ENCODE measurements around the gene RBM44.

DNA sequence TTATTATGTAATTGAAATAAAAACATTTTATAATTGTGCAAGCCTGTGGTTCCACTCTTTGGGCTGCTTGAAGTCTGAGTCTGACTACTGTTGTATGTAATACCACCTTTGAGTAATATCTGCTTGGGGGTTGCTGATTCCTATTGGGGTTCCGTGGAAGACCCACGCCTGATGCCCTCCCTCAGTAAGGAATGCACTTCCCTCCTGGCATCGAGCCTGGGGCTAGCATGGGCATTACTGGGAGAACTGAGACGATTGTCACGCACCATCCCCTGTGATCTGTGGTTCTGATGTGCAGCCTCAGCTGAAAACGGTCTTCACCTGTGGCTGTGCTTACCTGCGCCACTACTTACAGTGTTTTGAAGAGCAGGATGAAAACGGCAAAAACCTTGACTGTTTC lies 32.7 kb upstream of the RBM44 start:
- TF ChIP-seq CTCF (IDR thresholded peaks at IDR 0.05) (no peak), POLR2A (IDR thresholded peaks at IDR 0.05) (no peak)
